HAP-1 (cell line): ENCODE measurements around the gene ENOX1.
"Not testable (repeated sequence)": the region's sequence is repeated elsewhere in the genome, so short reads cannot be mapped to it uniquely, and the experiment has no call there.

Experiments
- DNase-seq, 2 experiments: peaks; one replicate each; pipeline ENCODE4 v3.0.0-alpha.2; 2016 to 2020; ENCODE audit warnings: low spot score in 2 of 2
- H3K27me3 ChIP-seq: fragments of 250-450 bp; sonication (Bioruptor Pico); 2 replicates; pipeline ENCODE4 v1.5.1; 2020; ENCODE audit warnings: low read depth, mild to moderate bottlenecking, moderate library complexity
- H3K36me3 ChIP-seq: fragments of 250-450 bp; sonication (Bioruptor Pico); replicated peaks from 2 replicates; pipeline ENCODE4 v1.5.1; 2020; ENCODE audit warnings: mild to moderate bottlenecking
- H3K4me1 ChIP-seq: fragments of 250-450 bp; sonication (Bioruptor Pico); 2 replicates; pipeline ENCODE4 v1.5.1; 2020; ENCODE audit warnings: mild to moderate bottlenecking
- H3K4me3 ChIP-seq: fragments of 250-450 bp; sonication (Bioruptor Pico); 2 replicates; pipeline ENCODE4 v1.5.1; 2020; ENCODE audit warnings: mild to moderate bottlenecking, moderate library complexity
- H3K9me3 ChIP-seq: fragments of 250-450 bp; sonication (Bioruptor Pico); 2 replicates; pipeline ENCODE4 v1.5.1; 2020; ENCODE audit warnings: mild to moderate bottlenecking, moderate library complexity
- in situ Hi-C: fragments of 300-500 bp; cut with MboI; formaldehyde crosslinking; loops from 3 replicates; pipeline ENCODE4 v1.14.3; 2020; ENCODE audit warnings: low sequenced_read_pairs, inconsistent platforms, mixed read lengths

The ENOX1 gene

GRCh38 chr13:43360892-43361610 is 425.7 kb downstream of the ENOX1 start:
- in situ Hi-C loops = no loop called here
- Histone ChIP-seq H3K9me3 (no peaks in the 10 kb centered on the region), H3K4me1 (peaks cover 35% of the 10 kb centered on the region), H3K4me3 (no peak overlapping the region), H3K27me3 (no peaks in the 10 kb centered on the region), H3K36me3 (no peaks in the 10 kb centered on the region)
- DNase-seq = peak; percentile 27 to 67

DNA sequence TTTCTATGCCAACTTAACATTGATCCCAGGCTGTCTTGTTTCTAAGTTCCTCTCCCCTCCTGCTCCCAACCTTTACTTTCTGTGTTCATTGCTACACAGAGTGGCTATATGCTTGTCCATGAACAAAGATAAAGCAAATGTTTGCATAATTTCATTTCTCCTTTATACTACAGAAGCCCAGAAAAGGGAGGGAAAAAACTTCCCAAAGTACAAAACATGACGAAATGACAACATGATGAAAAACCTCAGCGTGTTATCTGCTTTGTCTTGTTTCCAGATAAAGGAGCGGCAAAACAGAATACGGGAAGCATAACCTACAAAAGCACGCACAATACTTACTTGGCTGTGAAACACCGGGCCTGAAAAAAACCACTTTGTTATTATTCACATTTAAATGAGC is 426.6 kb downstream of the ENOX1 start:
- no peaks in the 10 kb centered on the region for H3K27me3 ChIP-seq
- in situ Hi-C loops = no loop called here
- H3K9me3 ChIP-seq = no peaks in the 10 kb centered on the region
- no peaks in the 10 kb centered on the region for H3K36me3 ChIP-seq
- H3K4me1 ChIP-seq = peaks cover 35% of the 10 kb centered on the region
- H3K4me3 ChIP-seq = peak overlapping the region; percentile 0; the same call in 1 of the 2 replicates
- peak in 1 of 2 experiments; percentile 13 for DNase-seq

GRCh38 chr13:43359536-43359935 is 427.2 kb downstream of the ENOX1 start:
- no peak overlapping the region for H3K4me3 ChIP-seq
- no peaks in the 10 kb centered on the region for H3K9me3 ChIP-seq
- in situ Hi-C loops = no loop called here
- H3K27me3 ChIP-seq = no peaks in the 10 kb centered on the region
- H3K4me1 ChIP-seq = peaks cover 34% of the 10 kb centered on the region
- peak; percentile 59 to 95 for DNase-seq
- H3K36me3 ChIP-seq = no peaks in the 10 kb centered on the region

- peaks cover 24% of the 10 kb centered on the region for H3K4me1 ChIP-seq
- no peaks in the 10 kb centered on the region for H3K9me3 ChIP-seq
- no peaks in the 10 kb centered on the region for H3K27me3 ChIP-seq
- no peaks in the 10 kb centered on the region for H3K36me3 ChIP-seq
- in situ Hi-C loops = no loop called here
- H3K4me3 ChIP-seq = no peak overlapping the region
- DNase-seq = no peak
These were observed 429.2 kb downstream of the ENOX1 start for GRCh38 chr13:43357564-43357963.

DNA sequence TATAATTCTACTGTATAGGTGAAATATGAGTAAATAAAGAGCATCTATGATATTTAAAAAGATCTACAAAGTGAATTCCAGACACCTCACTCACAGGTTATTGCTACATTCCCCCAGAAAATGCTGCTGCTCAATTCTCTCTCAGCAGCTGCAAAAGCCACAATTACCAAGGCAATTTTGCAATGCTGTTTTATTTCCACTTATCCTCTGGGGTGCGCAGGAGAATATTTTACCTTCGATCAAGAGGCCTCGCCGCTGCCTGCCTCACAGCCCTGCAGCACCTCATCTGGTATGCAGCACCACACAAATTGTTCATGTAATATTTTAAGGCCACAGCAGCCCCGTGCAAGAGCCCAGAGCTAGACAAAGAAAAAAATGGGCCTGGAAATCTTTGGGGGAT is 430.2 kb downstream of the ENOX1 start:
- no peaks in the 10 kb centered on the region for H3K27me3 ChIP-seq
- no peak for DNase-seq
- no peaks in the 10 kb centered on the region for H3K36me3 ChIP-seq
- H3K4me1 ChIP-seq = peaks cover 23% of the 10 kb centered on the region
- no peak overlapping the region for H3K4me3 ChIP-seq
- in situ Hi-C loops = no loop called here
- no peaks in the 10 kb centered on the region for H3K9me3 ChIP-seq

DNA sequence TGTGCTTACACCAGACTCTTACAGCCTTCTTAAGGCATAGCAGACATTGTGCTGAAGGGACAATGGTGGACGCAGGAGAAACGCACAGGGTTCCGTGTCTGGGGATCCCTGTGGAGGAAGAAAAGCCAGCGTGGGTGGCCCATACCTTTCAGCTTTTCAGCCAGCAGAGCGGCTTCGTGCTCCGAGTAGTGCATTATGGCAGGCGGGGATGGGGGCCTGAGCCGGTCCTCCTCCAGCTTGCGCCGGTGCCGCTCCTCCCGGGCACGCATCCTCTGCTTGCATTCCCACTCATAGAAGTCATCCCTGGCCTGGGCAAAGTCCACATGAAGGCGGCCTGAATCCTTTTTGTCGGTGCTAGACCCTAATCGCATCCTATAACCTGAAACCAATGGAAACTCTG is 431.0 kb downstream of the ENOX1 start:
- in situ Hi-C loops = no loop called here
- Histone ChIP-seq H3K9me3 (no peaks in the 10 kb centered on the region), H3K4me1 (peaks cover 15% of the 10 kb centered on the region), H3K36me3 (no peaks in the 10 kb centered on the region), H3K27me3 (no peaks in the 10 kb centered on the region), H3K4me3 (no peak overlapping the region)
- DNase-seq = no peak

DNA sequence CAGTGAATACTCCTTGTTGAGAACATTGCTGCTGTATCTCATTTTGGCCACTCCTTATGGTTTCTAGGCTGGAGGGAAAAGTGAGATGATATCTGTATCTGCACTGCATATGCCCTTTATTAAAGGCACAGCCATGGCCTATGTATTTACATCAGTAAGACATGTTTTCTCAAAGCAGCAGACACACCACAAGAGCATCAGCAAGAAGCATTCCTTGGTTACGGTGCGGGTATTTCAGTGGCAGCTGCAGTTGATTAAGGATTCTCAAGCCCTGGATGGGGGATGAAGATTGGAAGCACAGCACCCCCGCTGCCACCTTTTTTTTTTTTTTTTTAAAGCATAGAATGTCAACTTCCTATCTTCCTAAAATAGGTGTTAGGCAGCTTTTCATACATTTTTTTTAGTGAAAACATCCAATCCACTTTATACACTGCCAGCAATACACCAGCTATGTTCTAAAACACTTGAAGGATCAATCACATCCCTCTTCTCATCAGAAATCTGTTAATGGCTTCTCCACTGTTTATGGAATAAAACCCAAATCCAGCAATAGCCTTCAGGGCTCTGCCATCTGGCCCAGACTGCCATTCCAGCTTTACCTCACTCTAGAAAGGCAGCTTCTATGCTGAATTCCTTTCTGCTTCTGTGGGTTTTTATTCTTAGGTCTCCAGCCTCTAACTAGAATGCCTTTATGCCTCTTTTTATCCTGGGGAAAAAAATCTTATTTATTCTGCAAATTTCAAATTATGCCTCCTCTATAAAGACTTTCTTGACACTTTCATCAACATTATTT is 432.4 kb downstream of the ENOX1 start:
- Histone ChIP-seq H3K4me3 (no peak overlapping the region), H3K4me1 (peaks cover 4% of the 10 kb centered on the region), H3K27me3 (no peaks in the 10 kb centered on the region), H3K9me3 (no peaks in the 10 kb centered on the region), H3K36me3 (no peaks in the 10 kb centered on the region)
- DNase-seq = no peak
- in situ Hi-C loops = no loop called here

- no peak for DNase-seq
- Histone ChIP-seq H3K36me3 (no peaks in the 10 kb centered on the region), H3K9me3 (no peaks in the 10 kb centered on the region), H3K4me1 (no peaks in the 10 kb centered on the region; the same call in 1 of the 2 replicates), H3K27me3 (no peaks in the 10 kb centered on the region), H3K4me3 (no peak overlapping the region)
- in situ Hi-C loops = no loop called here
These were observed 433.1 kb downstream of the ENOX1 start for GRCh38 chr13:43353631-43354030.

- in situ Hi-C loops, H3K27me3 ChIP-seq, H3K4me1 ChIP-seq, H3K36me3 ChIP-seq, H3K9me3 ChIP-seq, DNase-seq, H3K4me3 ChIP-seq: not testable (repeated sequence)
These were observed 435.2 kb downstream of the ENOX1 start for GRCh38 chr13:43351612-43352011.

DNA sequence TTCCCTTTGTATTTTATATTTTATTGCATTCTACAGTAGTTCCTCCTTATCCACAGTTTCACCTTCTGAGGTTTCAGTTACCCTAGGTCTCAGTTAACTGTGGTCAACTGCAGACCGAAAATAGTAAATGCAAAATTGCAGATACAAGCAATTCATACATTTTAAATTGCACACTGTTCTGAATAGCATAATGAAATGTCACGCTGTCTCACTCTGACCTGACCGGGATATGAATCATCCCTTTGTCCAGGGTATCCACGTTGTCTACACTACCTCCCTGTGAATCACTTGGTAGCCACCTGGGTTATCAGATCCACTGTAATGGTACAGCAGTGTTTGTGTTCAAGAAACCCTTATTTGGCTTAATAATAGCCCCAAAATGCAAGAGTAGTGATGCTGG is 438.4 kb downstream of the ENOX1 start:
- no peaks in the 10 kb centered on the region for H3K27me3 ChIP-seq
- no peaks in the 10 kb centered on the region for H3K36me3 ChIP-seq
- H3K4me3 ChIP-seq = no peak overlapping the region
- in situ Hi-C loops = no loop called here
- peaks cover 5% of the 10 kb centered on the region for H3K4me1 ChIP-seq
- no peaks in the 10 kb centered on the region for H3K9me3 ChIP-seq
- no peak for DNase-seq

DNA sequence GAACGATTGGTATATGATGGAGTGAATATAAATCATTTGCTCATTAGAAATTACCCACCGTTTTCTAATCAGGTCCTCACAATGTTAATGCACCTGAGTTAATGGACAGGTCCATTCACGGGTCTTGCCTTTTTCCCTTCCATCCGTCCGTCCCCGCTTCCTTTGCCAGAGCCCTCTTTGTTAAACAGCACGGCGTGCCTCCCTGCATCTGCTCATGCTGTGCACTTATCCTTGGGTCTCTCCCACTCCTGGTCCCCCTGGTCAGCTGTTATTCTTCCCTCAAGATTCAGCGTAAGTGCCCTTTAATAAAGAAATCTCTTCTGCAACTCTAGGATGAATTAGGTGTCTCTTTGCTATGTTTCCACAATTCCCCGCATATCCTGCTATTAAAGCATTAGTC is 438.9 kb downstream of the ENOX1 start:
- Histone ChIP-seq H3K4me1 (peaks cover 5% of the 10 kb centered on the region), H3K27me3 (no peaks in the 10 kb centered on the region), H3K9me3 (no peaks in the 10 kb centered on the region), H3K4me3 (no peak overlapping the region), H3K36me3 (no peaks in the 10 kb centered on the region)
- in situ Hi-C loops = no loop called here
- DNase-seq = no peak

GRCh38 chr13:43346427-43346826 is 440.3 kb downstream of the ENOX1 start:
- H3K4me3 ChIP-seq = no peak overlapping the region
- H3K27me3 ChIP-seq = no peaks in the 10 kb centered on the region
- DNase-seq = no peak
- in situ Hi-C loops = no loop called here
- peaks cover 5% of the 10 kb centered on the region; the same call in 1 of the 2 replicates for H3K4me1 ChIP-seq
- no peaks in the 10 kb centered on the region for H3K9me3 ChIP-seq
- no peaks in the 10 kb centered on the region for H3K36me3 ChIP-seq

- Histone ChIP-seq H3K4me3 (no peak overlapping the region), H3K27me3 (no peaks in the 10 kb centered on the region), H3K9me3 (no peaks in the 10 kb centered on the region), H3K36me3 (no peaks in the 10 kb centered on the region), H3K4me1 (peaks cover 5% of the 10 kb centered on the region; the same call in 1 of the 2 replicates)
- DNase-seq = no peak
- in situ Hi-C loops = no loop called here
These were observed 443.1 kb downstream of the ENOX1 start for GRCh38 chr13:43343645-43344044.

GRCh38 chr13:43339805-43340550 is 446.8 kb downstream of the ENOX1 start:
- Histone ChIP-seq H3K4me1 (no peaks in the 10 kb centered on the region), H3K36me3 (no peaks in the 10 kb centered on the region), H3K4me3 (no peak overlapping the region), H3K9me3 (no peaks in the 10 kb centered on the region), H3K27me3 (no peaks in the 10 kb centered on the region; the same call in 1 of the 2 replicates)
- in situ Hi-C loops = no loop called here
- DNase-seq = no peak
